Endodermal cell (in vitro differentiated cells): Measurements from ENCODE around the gene RPA1. TPM values are rescaled to one million over a fixed set of nuclear protein-coding genes. Genes with fewer than 3 reads are reported as not detected.

ENCODE experiments used
- DNase-seq: peaks from one replicate; pipeline ENCODE4 v3.0.0-alpha.2; 2017
- H3K27ac ChIP-seq: 2 replicates; pipeline ENCODE4 v1.5.1; 2013; ENCODE audit warnings: mild to moderate bottlenecking, low read depth, low read length, moderate library complexity
- H3K27me3 ChIP-seq: 2 replicates; pipeline ENCODE4 v1.6.1; 2013; ENCODE audit warnings: mild to moderate bottlenecking, low read length, moderate library complexity; ENCODE audit not compliant: insufficient read depth, control insufficient read depth, poor library complexity, severe bottlenecking
- H3K36me3 ChIP-seq: 2 replicates; pipeline ENCODE4 v1.7.0; 2013; ENCODE audit warnings: mild to moderate bottlenecking, low read length, moderate library complexity; ENCODE audit not compliant: control insufficient read depth, insufficient read depth
- H3K4me1 ChIP-seq: one replicate; pipeline ENCODE4 v1.7.0; 2013; ENCODE audit warnings: low read length; ENCODE audit not compliant: control insufficient read depth, insufficient read depth
- H3K4me3 ChIP-seq: 2 replicates; pipeline ENCODE4 v1.5.1; 2013; ENCODE audit warnings: mild to moderate bottlenecking, low read length, moderate library complexity
- H3K9ac ChIP-seq: 2 replicates; pipeline ENCODE4 v1.6.1; 2013; ENCODE audit warnings: mild to moderate bottlenecking, low read length, moderate library complexity; ENCODE audit not compliant: poor library complexity, severe bottlenecking; ENCODE audit errors: extremely low read depth
- H3K9me3 ChIP-seq: 2 replicates; pipeline ENCODE4 v1.6.1; 2013; ENCODE audit warnings: mild to moderate bottlenecking, low read length, moderate library complexity; ENCODE audit not compliant: control insufficient read depth
- H3K27ac Mint-ChIP-seq: 2 replicates; pipeline ENCODE4 v1.8.0; 2020; ENCODE audit warnings: mixed read lengths
- H3K27me3 Mint-ChIP-seq: 2 replicates; pipeline ENCODE4 v1.8.0; 2021; ENCODE audit warnings: mild to moderate bottlenecking, mixed read lengths; ENCODE audit not compliant: insufficient read depth
- H3K36me3 Mint-ChIP-seq: 2 replicates; pipeline ENCODE4 v1.8.0; 2020; ENCODE audit warnings: low read depth, mixed read lengths
- H3K4me1 Mint-ChIP-seq: 2 replicates; pipeline ENCODE4 v1.8.0; 2020; ENCODE audit warnings: mixed read lengths
- H3K4me3 Mint-ChIP-seq: 2 replicates; pipeline ENCODE4 v1.8.0; 2020; ENCODE audit warnings: mild to moderate bottlenecking, moderate library complexity, mixed read lengths
- H3K9me3 Mint-ChIP-seq: 2 replicates; pipeline ENCODE4 v1.8.0; 2020; ENCODE audit warnings: mild to moderate bottlenecking, mixed read lengths
- WGBS, 2 experiments: methylation state at CpG; one replicate each; pipeline versions ENCODE4 v1.1.5 to v1.1.7; 2013; ENCODE audit warnings: missing lambda C conversion rate in 2 of 2, mixed read lengths in 1 of 2; ENCODE audit not compliant: insufficient coverage in 1 of 2, insufficient read length in 1 of 2; 5-methylcytosine and 5-hydroxymethylcytosine counted together
- total RNA-seq, 2 donors: library from RNA; stranded (reverse); fragmentation: NEBNext Ultra II Directional in 1 of 2; extraction: Animal tissue kit (Norgen Biotek cat#: 25700) in 1 of 2; gene quantifications; 2 replicates in 1 of 2; 3 replicates in 1 of 2; pipeline ENCODE4 v1.2.1, GENCODE V29; 2021
- TF ChIP-seq, protein P1 (sequence below): fragments of 200-600 bp; sonication (generic); conservative IDR thresholded peaks from 2 replicates; pipeline ENCODE4 v1.5.0; 2021; ENCODE audit warnings: antibody characterized with exemption, mild to moderate bottlenecking

RPA1 gene
- total RNA-seq, 2 donors from 2014 or later, result 190 to 249 TPM

GRCh38 chr17:1861391-1862010 is 31.7 kb downstream of the RPA1 start:
- Histone ChIP-seq H3K9me3 (no peaks in the 10 kb centered on the region), H3K4me3 (no peak overlapping the region), H3K9ac (no peak overlapping the region), H3K27ac (no peak overlapping the region), H3K36me3 (peaks cover 14% of the 10 kb centered on the region), H3K4me1 (no peaks in the 10 kb centered on the region), H3K27me3 (no peaks in the 10 kb centered on the region)
- H3K27me3 Mint-ChIP-seq, result no peaks in the 10 kb centered on the region
- peak overlapping the region; percentile 8 for H3K27ac Mint-ChIP-seq
- H3K4me1 Mint-ChIP-seq, result peaks cover 21% of the 10 kb centered on the region
- 94 to 96% methylated on average over 12 to 16 of the region's 16 CpGs for WGBS, 2 experiments
- no peak for DNase-seq
- H3K4me3 Mint-ChIP-seq, result no peak overlapping the region
- TF ChIP-seq, protein P1, sequence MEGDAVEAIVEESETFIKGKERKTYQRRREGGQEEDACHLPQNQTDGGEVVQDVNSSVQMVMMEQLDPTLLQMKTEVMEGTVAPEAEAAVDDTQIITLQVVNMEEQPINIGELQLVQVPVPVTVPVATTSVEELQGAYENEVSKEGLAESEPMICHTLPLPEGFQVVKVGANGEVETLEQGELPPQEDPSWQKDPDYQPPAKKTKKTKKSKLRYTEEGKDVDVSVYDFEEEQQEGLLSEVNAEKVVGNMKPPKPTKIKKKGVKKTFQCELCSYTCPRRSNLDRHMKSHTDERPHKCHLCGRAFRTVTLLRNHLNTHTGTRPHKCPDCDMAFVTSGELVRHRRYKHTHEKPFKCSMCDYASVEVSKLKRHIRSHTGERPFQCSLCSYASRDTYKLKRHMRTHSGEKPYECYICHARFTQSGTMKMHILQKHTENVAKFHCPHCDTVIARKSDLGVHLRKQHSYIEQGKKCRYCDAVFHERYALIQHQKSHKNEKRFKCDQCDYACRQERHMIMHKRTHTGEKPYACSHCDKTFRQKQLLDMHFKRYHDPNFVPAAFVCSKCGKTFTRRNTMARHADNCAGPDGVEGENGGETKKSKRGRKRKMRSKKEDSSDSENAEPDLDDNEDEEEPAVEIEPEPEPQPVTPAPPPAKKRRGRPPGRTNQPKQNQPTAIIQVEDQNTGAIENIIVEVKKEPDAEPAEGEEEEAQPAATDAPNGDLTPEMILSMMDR, result no peak
- no peaks in the 10 kb centered on the region for H3K9me3 Mint-ChIP-seq
- H3K36me3 Mint-ChIP-seq, result peaks cover 38% of the 10 kb centered on the region

GRCh38 chr17:1865252-1866037 is 35.6 kb downstream of the RPA1 start:
- Histone ChIP-seq H3K27me3 (no peaks in the 10 kb centered on the region), H3K4me3 (no peak overlapping the region), H3K36me3 (peaks cover 34% of the 10 kb centered on the region), H3K27ac (no peak overlapping the region), H3K9me3 (no peaks in the 10 kb centered on the region), H3K9ac (no peak overlapping the region), H3K4me1 (no peaks in the 10 kb centered on the region)
- no peak overlapping the region for H3K4me3 Mint-ChIP-seq
- H3K9me3 Mint-ChIP-seq, result no peaks in the 10 kb centered on the region
- peak; percentile 78 for DNase-seq
- H3K27ac Mint-ChIP-seq, result no peak overlapping the region
- no peaks in the 10 kb centered on the region for H3K27me3 Mint-ChIP-seq
- TF ChIP-seq, protein P1, result peak; percentile 84
- H3K4me1 Mint-ChIP-seq, result peaks cover 12% of the 10 kb centered on the region
- H3K36me3 Mint-ChIP-seq, result peaks cover 47% of the 10 kb centered on the region
- WGBS, 2 experiments, result 71 to 76% methylated on average over 10 to 14 of the region's 17 CpGs

DNA sequence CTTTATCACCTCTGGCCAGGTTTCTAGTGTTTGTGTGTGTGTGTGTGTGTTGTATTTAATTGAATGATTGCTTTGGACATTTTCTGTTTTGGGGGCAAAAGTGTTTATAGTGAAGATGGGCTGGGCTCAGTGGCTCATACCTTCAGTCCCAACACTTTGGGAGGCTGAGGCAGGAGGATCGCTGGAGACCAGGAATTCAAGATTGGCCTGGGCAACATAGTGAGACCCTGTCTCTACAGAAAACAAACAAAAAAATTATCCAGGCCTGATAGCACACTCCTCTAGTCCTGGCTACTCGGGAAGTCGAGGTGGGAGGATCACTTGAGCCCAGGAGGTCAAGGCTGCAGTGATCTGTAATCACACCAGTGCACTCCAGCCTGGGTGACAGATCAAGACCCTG is 37.5 kb downstream of the RPA1 start:
- peaks cover 38% of the 10 kb centered on the region for H3K36me3 Mint-ChIP-seq
- peaks cover 5% of the 10 kb centered on the region for H3K4me1 Mint-ChIP-seq
- no peak overlapping the region for H3K4me3 Mint-ChIP-seq
- no peaks in the 10 kb centered on the region for H3K27me3 ChIP-seq
- H3K9me3 Mint-ChIP-seq, result no peaks in the 10 kb centered on the region
- TF ChIP-seq, protein P1, result no peak
- no peak overlapping the region for H3K27ac ChIP-seq
- 96 to 100% methylated on average over 3 of the region's 3 CpGs for whole genome bisulfite sequencing, 2 experiments
- no peaks in the 10 kb centered on the region for H3K4me1 ChIP-seq
- DNase-seq, result no peak
- no peak overlapping the region for H3K27ac Mint-ChIP-seq
- no peaks in the 10 kb centered on the region for H3K27me3 Mint-ChIP-seq
- H3K36me3 ChIP-seq, result peaks cover 37% of the 10 kb centered on the region
- no peak overlapping the region for H3K4me3 ChIP-seq
- H3K9me3 ChIP-seq, result no peaks in the 10 kb centered on the region
- no peak overlapping the region for H3K9ac ChIP-seq
